GM18511 (cell line): ENCODE data around the gene SLC6A17.

Experiments used
- ATAC-seq: cut with Tn5 transposase; IDR thresholded peaks from one replicate; pipeline ENCODE4 v1.9.1; 2021; ENCODE audit warnings: mild to moderate bottlenecking, moderate library complexity; ENCODE audit not compliant: unreplicated experiment

Gene SLC6A17

GRCh38 chr1:110135246-110135645 lies 15.0 kb upstream of the SLC6A17 start:
- no peak for ATAC-seq

GRCh38 chr1:110135666-110136065 lies 14.6 kb upstream of the SLC6A17 start:
- ATAC-seq, result no peak

GRCh38 chr1:110136911-110137310 lies 13.4 kb upstream of the SLC6A17 start:
- no peak for ATAC-seq

GRCh38 chr1:110138956-110139355 lies 11.3 kb upstream of the SLC6A17 start:
- ATAC-seq, result no peak

GRCh38 chr1:110144366-110144765 lies 5.9 kb upstream of the SLC6A17 start:
- no peak for ATAC-seq

- ATAC-seq, result no peak
Measured at GRCh38 chr1:110148961-110149360, 1.3 kb upstream of the SLC6A17 start.

GRCh38 chr1:110151175-110151669 lies 928 bp downstream of the SLC6A17 start:
- ATAC-seq, result no peak

- no peak for ATAC-seq
Measured at GRCh38 chr1:110152133-110152785, 2.0 kb downstream of the SLC6A17 start.

- ATAC-seq, result no peak
Measured at GRCh38 chr1:110153407-110153950, 3.2 kb downstream of the SLC6A17 start.

GRCh38 chr1:110155878-110156522 lies 5.7 kb downstream of the SLC6A17 start:
- ATAC-seq, result no peak

- ATAC-seq, result no peak
Measured at GRCh38 chr1:110158261-110158660, 8.0 kb downstream of the SLC6A17 start.

GRCh38 chr1:110159168-110159567 lies 8.9 kb downstream of the SLC6A17 start:
- no peak for ATAC-seq

GRCh38 chr1:110160538-110161100 lies 10.3 kb downstream of the SLC6A17 start:
- no peak for ATAC-seq

GRCh38 chr1:110161165-110161564 lies 10.9 kb downstream of the SLC6A17 start:
- no peak for ATAC-seq

GRCh38 chr1:110161849-110162248 lies 11.6 kb downstream of the SLC6A17 start:
- ATAC-seq, result no peak

- no peak for ATAC-seq
Measured at GRCh38 chr1:110163591-110163990, 13.3 kb downstream of the SLC6A17 start.

GRCh38 chr1:110164725-110165350 lies 14.5 kb downstream of the SLC6A17 start:
- no peak for ATAC-seq

GRCh38 chr1:110165761-110166231 lies 15.5 kb downstream of the SLC6A17 start:
- no peak for ATAC-seq

GRCh38 chr1:110166861-110167260 lies 16.6 kb downstream of the SLC6A17 start:
- no peak for ATAC-seq

- ATAC-seq, result no peak
Measured at GRCh38 chr1:110170766-110171733, 20.8 kb downstream of the SLC6A17 start.
